ENCODE data around the gene TPCN2.

- TF ChIP-seq POLR2AphosphoS5 (IDR thresholded peaks at IDR 0.05; ENCODE audit: control insufficient read depth, insufficient read depth, low read depth, low read length): no peak
- TF ChIP-seq RFX5 (IDR thresholded peaks at IDR 0.05; ENCODE audit: low read depth, low read length): no peak
- TF ChIP-seq BHLHE40 (IDR thresholded peaks at IDR 0.05; ENCODE audit: low read length): no peak
- no peak for TF ChIP-seq TCF7L2 (IDR thresholded peaks at IDR 0.05; ENCODE audit: low read depth, low read length)
- no peak for TF ChIP-seq CHD2 (IDR thresholded peaks at IDR 0.05; ENCODE audit: low read depth, low read length)
These were observed 13.0 kb downstream of the TPCN2 start for GRCh38 chr11:69061713-69062053.

Measured in K562 (cell line).